Measurements from ENCODE around the gene ETNPPL.

DNA sequence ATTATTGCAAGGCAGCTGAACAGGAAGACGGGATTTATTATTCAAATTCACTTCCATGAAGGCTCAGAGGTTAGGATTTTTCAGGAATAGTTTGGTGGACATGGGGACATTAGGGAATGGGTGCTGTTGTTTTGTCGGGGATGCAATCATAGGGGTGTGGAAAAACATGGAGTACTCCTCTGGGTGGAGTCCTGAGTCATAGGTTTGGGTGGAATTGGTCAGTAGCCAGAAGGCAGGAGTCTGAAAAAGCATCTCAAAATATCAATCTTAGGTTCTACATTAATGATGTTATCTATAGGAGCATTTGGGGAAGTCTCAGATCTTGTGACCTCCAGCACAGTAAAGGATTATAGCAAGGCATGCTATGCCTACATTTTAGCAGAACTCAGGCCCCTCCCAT is 14.5 kb upstream of the ETNPPL start:
- TF ChIP-seq, protein P1, sequence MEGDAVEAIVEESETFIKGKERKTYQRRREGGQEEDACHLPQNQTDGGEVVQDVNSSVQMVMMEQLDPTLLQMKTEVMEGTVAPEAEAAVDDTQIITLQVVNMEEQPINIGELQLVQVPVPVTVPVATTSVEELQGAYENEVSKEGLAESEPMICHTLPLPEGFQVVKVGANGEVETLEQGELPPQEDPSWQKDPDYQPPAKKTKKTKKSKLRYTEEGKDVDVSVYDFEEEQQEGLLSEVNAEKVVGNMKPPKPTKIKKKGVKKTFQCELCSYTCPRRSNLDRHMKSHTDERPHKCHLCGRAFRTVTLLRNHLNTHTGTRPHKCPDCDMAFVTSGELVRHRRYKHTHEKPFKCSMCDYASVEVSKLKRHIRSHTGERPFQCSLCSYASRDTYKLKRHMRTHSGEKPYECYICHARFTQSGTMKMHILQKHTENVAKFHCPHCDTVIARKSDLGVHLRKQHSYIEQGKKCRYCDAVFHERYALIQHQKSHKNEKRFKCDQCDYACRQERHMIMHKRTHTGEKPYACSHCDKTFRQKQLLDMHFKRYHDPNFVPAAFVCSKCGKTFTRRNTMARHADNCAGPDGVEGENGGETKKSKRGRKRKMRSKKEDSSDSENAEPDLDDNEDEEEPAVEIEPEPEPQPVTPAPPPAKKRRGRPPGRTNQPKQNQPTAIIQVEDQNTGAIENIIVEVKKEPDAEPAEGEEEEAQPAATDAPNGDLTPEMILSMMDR (IDR thresholded peaks at IDR 0.05) = no peak
- no peak for TF ChIP-seq POLR2A (IDR thresholded peaks at IDR 0.05)
